Loucy (cell line): ENCODE results near the gene TTC27.

ENCODE experiments used
- H2AFZ ChIP-seq: fragments of 200-600 bp; sonication (generic); 2 replicates; pipeline ENCODE4 v1.6.0; 2016; ENCODE audit warnings: antibody characterized with exemption, mild to moderate bottlenecking, low read length, moderate library complexity
- H3F3A ChIP-seq: fragments of 200-600 bp; 2 replicates; pipeline ENCODE4 v1.6.0; 2016; ENCODE audit warnings: antibody characterized with exemption, low read depth, mild to moderate bottlenecking
- H3K27me3 ChIP-seq: fragments of 200-600 bp; sonication (generic); 2 replicates; pipeline ENCODE4 v1.6.1; 2014; ENCODE audit warnings: low read length, mild to moderate bottlenecking; ENCODE audit not compliant: insufficient read depth, poor library complexity, severe bottlenecking
- H3K36me3 ChIP-seq: fragments of 200-600 bp; sonication (generic); 2 replicates; pipeline ENCODE4 v1.6.1; 2016; ENCODE audit warnings: low read length; ENCODE audit not compliant: insufficient read depth
- H3K4me1 ChIP-seq: fragments of 200-600 bp; sonication (generic); 2 replicates; pipeline ENCODE4 v1.5.1; 2014; ENCODE audit warnings: low read length, mild to moderate bottlenecking; ENCODE audit not compliant: insufficient read depth, poor library complexity, severe bottlenecking
- H3K4me2 ChIP-seq: fragments of 200-600 bp; sonication (generic); 2 replicates; pipeline ENCODE4 v1.6.0; 2014; ENCODE audit warnings: antibody characterized with exemption, low read length, low read depth, mild to moderate bottlenecking; ENCODE audit not compliant: poor library complexity, severe bottlenecking
- H3K4me3 ChIP-seq: fragments of 200-600 bp; sonication (generic); 2 replicates; pipeline ENCODE4 v1.5.1; 2014; ENCODE audit warnings: low read length, mild to moderate bottlenecking, mixed read lengths; ENCODE audit not compliant: poor library complexity, severe bottlenecking
- H3K79me2 ChIP-seq: fragments of 200-600 bp; sonication (generic); 2 replicates; pipeline ENCODE4 v1.6.1; 2014; ENCODE audit warnings: low read length; ENCODE audit not compliant: insufficient read depth
- H3K9ac ChIP-seq: fragments of 200-600 bp; sonication (generic); 2 replicates; pipeline ENCODE4 v1.6.0; 2014; ENCODE audit warnings: mild to moderate bottlenecking, low read depth, low read length, moderate library complexity; ENCODE audit not compliant: poor library complexity, severe bottlenecking
- H3K9me2 ChIP-seq: fragments of 200-600 bp; sonication (generic); replicated peaks from 2 replicates; pipeline ENCODE4 v1.6.1; 2016; ENCODE audit warnings: low read depth, low read length, mixed read lengths
- H3K9me3 ChIP-seq: fragments of 200-600 bp; sonication (generic); 2 replicates; pipeline ENCODE4 v1.6.1; 2014; ENCODE audit warnings: mild to moderate bottlenecking, antibody characterized with exemption, low read length, low read depth; ENCODE audit not compliant: insufficient read depth
- H4K20me1 ChIP-seq: fragments of 200-600 bp; sonication (generic); 2 replicates; pipeline ENCODE4 v1.6.0; 2014; ENCODE audit warnings: antibody characterized with exemption, low read length, mild to moderate bottlenecking; ENCODE audit not compliant: insufficient read depth, poor library complexity, severe bottlenecking
- CTCF ChIP-seq: fragments of 200-600 bp; sonication (generic); conservative IDR thresholded peaks from 2 replicates; pipeline ENCODE4 v1.5.1; 2014; ENCODE audit warnings: mild to moderate bottlenecking, antibody characterized with exemption, low read length
- EZH2phosphoT487 ChIP-seq: fragments of 200-600 bp; IDR thresholded peaks from 2 replicates; pipeline ENCODE4 v1.6.1; 2018; ENCODE audit warnings: antibody characterized with exemption, mild to moderate bottlenecking, moderate library complexity, borderline replicate concordance

TTC27 gene

GRCh38 chr2:32745675-32746074 lies 117.8 kb downstream of the TTC27 start:
- no peak overlapping the region for H3K9ac ChIP-seq
- TF ChIP-seq CTCF (no peak), EZH2phosphoT487 (no peak)
- H3K36me3 ChIP-seq, result 0 out of 2 replicates have a peak, but pooled peaks cover 3% of the 10 kb centered on the region
- H3K9me3 ChIP-seq, result no peaks in the 10 kb centered on the region
- H2AFZ ChIP-seq, result no peak overlapping the region
- no peaks in the 10 kb centered on the region for H3K4me1 ChIP-seq
- H3F3A ChIP-seq, result no peaks in the 10 kb centered on the region
- H3K9me2 ChIP-seq, result no peaks in the 10 kb centered on the region
- no peak overlapping the region for H3K4me3 ChIP-seq
- no peaks in the 10 kb centered on the region for H3K79me2 ChIP-seq
- H3K27me3 ChIP-seq, result no peaks in the 10 kb centered on the region
- H4K20me1 ChIP-seq, result no peaks in the 10 kb centered on the region
- H3K4me2 ChIP-seq, result no peak overlapping the region

DNA sequence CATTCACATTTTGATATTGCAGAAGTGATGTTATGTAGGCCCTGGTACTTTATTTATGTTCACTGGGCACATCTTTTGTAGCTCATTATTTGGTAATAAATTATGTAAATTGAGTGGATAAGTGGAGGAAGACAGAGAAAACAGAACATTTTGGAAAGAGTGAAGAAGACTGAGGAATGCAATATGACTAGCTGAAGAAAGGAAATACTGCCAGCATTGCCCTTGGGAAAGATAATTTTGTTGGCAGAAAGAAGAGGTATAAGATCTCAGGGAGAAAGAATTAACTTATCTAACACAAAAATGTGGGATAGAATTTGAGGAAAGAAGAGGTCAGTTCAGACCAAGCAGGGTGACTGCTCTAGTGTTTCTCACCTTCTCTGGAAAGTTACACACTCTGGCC lies 118.8 kb downstream of the TTC27 start:
- no peak overlapping the region for H3K4me2 ChIP-seq
- H3K4me3 ChIP-seq, result no peak overlapping the region
- TF ChIP-seq EZH2phosphoT487 (no peak), CTCF (no peak)
- no peaks in the 10 kb centered on the region for H3K27me3 ChIP-seq
- no peak overlapping the region for H3K9ac ChIP-seq
- no peaks in the 10 kb centered on the region for H3K4me1 ChIP-seq
- H3K79me2 ChIP-seq, result no peaks in the 10 kb centered on the region
- H3K9me2 ChIP-seq, result no peaks in the 10 kb centered on the region
- H3F3A ChIP-seq, result no peaks in the 10 kb centered on the region
- H2AFZ ChIP-seq, result no peak overlapping the region
- 0 out of 2 replicates have a peak, but pooled peaks cover 3% of the 10 kb centered on the region for H3K36me3 ChIP-seq
- no peaks in the 10 kb centered on the region for H4K20me1 ChIP-seq
- H3K9me3 ChIP-seq, result no peaks in the 10 kb centered on the region

DNA sequence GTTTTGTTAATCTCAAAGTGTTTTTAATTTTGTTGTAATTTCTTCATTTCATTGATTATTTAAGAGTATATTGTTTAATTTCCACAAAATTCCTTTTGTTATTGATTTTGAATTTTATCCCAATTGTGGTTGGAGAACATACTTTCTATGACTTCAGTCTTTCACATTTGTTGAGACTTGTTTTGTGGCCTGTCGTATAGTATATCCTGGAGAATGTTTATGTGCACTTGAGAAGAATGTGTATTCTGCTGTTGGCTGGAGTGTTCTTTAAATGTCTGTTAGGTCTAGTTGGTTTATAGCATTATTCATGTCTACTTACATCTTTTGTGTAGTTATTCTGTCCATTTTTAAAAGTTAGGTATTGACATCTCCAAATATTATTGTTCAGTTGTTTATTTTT lies 120.3 kb downstream of the TTC27 start:
- H3K4me1 ChIP-seq, result peaks cover 3% of the 10 kb centered on the region
- H3F3A ChIP-seq, result no peaks in the 10 kb centered on the region
- no peak overlapping the region for H2AFZ ChIP-seq
- no peaks in the 10 kb centered on the region for H3K9me3 ChIP-seq
- no peaks in the 10 kb centered on the region for H3K9me2 ChIP-seq
- 0 out of 2 replicates have a peak, but pooled peaks cover 3% of the 10 kb centered on the region for H3K36me3 ChIP-seq
- TF ChIP-seq CTCF (no peak), EZH2phosphoT487 (no peak)
- H4K20me1 ChIP-seq, result no peaks in the 10 kb centered on the region
- no peaks in the 10 kb centered on the region for H3K27me3 ChIP-seq
- no peaks in the 10 kb centered on the region for H3K79me2 ChIP-seq
- no peak overlapping the region for H3K4me2 ChIP-seq
- no peak overlapping the region for H3K4me3 ChIP-seq
- no peak overlapping the region for H3K9ac ChIP-seq
